Activated T-cell treated with anti-CD3 and anti-CD28 coated beads, Interleukin-2, amount 50 U/mL, for 1 hour (primary cell): ENCODE data around the gene CREBZF.
A peak's percentile ranks its signal among the peaks of the same experiment; 100 is the strongest.

ENCODE experiments used
- DNase-seq: peaks from one replicate; pipeline ENCODE4 v3.0.0-alpha.2; 2020

CREBZF gene, protein sequence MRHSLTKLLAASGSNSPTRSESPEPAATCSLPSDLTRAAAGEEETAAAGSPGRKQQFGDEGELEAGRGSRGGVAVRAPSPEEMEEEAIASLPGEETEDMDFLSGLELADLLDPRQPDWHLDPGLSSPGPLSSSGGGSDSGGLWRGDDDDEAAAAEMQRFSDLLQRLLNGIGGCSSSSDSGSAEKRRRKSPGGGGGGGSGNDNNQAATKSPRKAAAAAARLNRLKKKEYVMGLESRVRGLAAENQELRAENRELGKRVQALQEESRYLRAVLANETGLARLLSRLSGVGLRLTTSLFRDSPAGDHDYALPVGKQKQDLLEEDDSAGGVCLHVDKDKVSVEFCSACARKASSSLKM

DNA sequence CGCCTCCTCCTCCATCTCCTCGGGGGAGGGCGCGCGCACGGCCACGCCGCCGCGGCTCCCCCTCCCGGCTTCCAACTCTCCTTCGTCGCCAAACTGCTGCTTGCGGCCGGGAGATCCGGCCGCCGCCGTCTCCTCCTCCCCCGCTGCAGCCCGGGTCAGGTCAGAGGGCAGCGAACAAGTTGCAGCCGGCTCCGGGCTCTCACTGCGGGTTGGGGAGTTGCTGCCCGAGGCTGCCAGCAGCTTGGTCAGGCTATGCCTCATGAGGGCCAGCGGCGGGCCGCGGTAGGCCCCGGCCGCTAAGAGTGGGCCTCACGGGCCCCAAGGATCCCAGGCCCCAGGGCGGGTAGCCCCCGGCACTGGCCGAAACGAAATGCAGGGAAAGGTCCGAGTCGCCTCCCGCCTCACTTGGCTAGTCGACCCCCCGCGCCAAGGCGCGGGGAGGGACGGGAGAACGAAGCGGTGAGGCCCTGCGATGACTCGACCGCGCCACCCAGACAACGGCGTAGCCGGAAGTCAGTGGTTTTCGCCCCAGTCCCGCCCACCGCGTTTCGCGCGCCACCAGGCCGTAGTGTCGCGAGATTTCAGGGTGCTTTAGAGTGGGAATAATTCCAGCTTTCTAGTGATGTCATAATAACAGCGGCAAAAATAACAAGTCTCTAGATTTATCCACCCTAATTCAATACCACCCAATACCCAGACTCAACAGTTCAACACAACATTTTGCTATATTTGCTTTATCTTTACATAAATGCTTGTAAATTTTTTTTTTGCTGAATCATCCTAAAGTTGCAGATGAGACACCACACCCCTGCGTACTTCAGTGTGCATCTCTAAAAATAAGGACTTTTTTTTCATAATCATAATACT, at the start of gene CREBZF:
TSS of gene CREBZF (minus strand) at position 515 of the 867 bp plus-strand sequence. CDS start at position 261, 254 bp downstream.
- peak; percentile 91 for DNase-seq

- DNase-seq, result no peak
Measured at GRCh38 chr11:85712953-85713352, 48.0 kb upstream of the CREBZF start.

GRCh38 chr11:85710917-85711316, 46.0 kb upstream of the CREBZF start:
- DNase-seq, result no peak

DNA sequence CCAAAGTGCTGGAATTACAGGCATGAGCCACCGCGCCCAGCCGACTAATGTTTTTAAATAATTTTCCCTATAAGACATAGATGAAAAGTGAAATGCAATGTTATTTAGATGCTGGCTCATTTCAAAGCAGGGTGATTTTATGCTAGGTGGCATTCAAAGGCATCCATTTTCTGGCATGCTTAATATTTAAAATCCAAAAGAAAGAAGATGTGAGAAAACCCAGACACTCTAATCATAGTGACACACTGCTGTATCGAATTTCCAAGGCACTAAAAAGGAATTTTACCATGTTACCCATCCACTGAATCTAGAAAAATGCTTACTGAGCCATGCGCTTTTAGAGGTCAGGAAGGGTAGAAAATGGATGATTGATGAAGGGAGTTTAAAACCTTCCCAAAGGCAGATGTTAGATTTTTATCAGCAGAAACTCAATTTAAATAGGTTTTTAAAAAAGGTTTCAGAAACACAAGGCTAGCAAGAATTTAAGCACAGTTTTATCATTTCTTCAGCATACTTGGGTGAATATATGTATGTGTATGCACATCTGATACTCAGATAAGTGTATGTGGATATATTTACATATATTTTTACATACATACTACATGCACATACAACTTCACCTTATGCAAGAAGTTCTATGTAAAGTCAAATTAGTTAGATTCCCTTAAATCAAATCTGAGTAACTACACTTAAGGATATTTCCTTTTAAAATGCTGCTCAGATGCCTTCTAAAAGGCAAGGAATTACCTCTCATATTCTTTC, 45.2 kb upstream of the CREBZF start:
- DNase-seq, result no peak

DNA sequence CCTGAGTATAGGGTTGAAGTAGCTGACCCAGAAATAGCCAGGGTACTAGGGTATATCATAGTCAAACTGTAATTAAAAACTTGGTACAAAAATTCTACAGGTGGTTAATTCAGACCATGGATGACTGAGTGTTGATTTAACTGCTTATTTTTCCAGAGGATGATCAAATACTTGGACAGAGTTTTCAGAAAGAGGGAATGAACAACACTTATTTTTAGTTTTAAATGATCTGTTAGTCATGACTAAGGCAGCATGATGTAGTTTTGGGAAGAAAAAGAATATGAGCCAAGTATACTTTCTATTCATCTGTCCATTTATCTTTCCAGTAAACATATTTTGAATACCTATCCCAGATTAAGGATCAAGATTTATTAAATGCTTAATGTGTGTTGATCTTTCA, 40.9 kb upstream of the CREBZF start:
- no peak for DNase-seq

GRCh38 chr11:85704967-85705366, 40.0 kb upstream of the CREBZF start:
- DNase-seq, result no peak

- no peak for DNase-seq
Measured at GRCh38 chr11:85699957-85700741, 35.2 kb upstream of the CREBZF start.

DNA sequence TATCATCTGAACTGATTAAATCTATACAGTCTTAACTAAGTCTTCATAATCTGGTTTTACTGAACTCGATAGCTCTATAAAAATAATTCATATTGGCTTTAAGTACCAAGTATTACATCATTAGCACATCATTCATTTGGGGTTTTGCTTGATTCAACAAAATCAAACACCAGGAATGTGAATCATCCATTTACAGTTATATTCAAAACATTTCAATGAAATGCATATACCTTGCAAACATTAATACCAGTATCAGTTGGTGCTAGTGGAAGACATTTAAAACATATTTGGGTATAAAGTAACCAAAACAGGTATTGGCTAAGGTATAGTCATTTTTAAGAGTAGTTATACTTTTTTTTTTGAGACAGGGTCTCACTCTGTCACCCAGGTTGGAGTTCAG, 33.3 kb upstream of the CREBZF start:
- DNase-seq, result no peak

GRCh38 chr11:85697747-85698146, 32.8 kb upstream of the CREBZF start:
- no peak for DNase-seq

- no peak for DNase-seq
Measured at GRCh38 chr11:85695546-85695945, 30.6 kb upstream of the CREBZF start.

DNA sequence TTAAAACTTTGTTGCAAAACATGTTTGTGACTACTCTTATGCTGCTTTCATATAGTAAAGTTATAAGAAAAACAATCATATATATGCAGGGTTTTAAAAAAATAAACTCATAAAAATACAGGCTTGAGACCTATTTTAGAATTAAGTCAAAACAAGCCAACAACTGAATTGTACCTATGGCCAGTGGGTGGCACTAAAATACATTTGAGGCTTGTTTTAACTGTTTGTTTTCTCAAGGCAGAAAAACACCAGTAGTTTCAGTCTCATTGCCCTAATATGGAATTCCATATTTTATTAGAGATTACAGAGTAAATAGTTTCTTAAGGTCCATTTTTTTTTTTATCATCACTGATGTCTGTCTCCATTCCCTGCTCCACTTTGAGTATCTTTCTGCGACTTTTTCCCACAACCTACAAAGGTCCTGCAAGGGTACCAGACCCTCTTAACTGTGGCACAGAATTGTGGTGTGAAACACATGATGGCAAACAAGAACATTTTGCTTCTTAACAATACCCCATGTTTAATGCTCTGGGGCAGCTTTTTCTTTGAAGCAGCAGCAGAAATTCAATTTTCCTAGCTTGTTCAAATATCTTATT, 29.6 kb upstream of the CREBZF start:
- DNase-seq, result no peak

- no peak for DNase-seq
Measured at GRCh38 chr11:85685820-85686459, 21.0 kb upstream of the CREBZF start, which contains the start of gene CCDC89. Gene CCDC89, minus strand, starts transcription at chr11:85686195. Its CDS starts 65 bp downstream, at chr11:85686130.

DNA sequence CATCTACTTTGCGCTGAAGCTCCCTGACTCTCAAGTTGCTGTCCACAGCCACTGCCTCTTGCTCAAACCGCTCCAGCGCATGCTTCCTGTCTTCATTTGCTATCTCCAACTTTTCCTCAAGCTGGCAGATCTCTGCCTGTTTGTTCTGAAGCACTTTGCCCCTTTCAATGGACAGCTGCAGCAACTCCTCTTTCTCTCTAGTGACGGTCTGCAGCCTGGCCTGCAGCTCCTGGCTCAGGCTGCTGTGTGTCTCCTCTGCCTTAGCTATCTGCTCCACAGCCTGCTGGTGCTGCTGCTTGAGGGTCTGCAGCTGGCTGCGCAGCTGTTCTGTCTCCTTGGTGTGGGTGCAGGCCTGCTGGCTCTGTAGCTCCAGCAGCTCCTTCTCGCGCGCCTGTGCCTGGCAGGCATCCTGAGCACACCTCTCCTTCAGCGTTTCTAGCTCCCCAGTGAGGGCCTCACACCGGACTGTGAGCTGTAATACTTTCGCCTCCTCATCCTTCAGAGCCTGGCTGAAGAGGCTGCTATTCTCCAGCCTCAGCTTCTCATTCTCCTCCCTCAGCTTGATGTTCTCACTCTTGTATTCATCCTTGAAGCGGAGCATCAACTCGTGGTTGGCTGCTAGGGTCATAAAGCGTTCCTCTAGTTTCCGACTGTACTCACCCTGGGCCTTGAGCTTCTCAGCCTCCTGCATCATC, 20.3 kb upstream of the CREBZF start:
- DNase-seq, result no peak

GRCh38 chr11:85682330-85683305, 17.7 kb upstream of the CREBZF start:
- peak; percentile 68 for DNase-seq

DNA sequence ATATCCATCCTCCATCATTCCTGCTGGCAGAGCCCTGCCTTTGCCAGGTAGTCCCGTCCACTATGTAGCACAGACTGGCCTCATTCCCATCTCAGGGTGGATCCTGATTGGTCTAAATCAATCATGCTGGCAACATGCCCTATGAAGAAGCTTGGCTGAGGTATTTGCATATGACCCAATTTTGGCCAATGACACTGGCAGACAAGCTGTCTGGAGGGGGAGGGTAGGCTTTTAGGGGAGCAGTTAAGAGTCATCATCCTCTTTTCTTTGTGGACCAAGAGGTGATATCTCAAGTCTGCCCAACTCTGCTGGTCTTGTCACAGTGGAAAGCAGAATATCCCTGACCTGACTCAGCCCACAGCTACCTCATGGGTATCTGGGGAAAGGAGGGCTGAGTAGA, 16.0 kb upstream of the CREBZF start:
- no peak for DNase-seq

DNA sequence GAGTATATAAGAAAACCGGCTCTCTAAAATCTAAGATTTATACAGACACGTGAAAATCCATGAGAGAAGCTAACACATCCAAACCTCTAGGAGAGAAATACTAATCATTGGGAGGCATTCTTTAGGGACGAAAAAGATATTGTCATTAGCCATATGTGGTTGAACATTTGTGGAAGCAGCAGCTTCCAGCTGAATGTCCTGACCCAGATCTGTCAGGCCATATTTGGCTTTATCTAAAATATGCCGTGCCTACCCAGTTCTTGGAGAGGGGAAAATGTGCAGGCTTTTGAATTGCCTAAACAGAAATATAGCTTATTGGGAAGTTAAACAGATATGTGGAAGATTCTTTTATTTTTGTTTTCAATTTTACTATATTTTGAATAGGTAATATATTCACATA, 14.6 kb upstream of the CREBZF start:
- no peak for DNase-seq

- DNase-seq, result no peak
Measured at GRCh38 chr11:85673393-85673792, 8.5 kb upstream of the CREBZF start.

DNA sequence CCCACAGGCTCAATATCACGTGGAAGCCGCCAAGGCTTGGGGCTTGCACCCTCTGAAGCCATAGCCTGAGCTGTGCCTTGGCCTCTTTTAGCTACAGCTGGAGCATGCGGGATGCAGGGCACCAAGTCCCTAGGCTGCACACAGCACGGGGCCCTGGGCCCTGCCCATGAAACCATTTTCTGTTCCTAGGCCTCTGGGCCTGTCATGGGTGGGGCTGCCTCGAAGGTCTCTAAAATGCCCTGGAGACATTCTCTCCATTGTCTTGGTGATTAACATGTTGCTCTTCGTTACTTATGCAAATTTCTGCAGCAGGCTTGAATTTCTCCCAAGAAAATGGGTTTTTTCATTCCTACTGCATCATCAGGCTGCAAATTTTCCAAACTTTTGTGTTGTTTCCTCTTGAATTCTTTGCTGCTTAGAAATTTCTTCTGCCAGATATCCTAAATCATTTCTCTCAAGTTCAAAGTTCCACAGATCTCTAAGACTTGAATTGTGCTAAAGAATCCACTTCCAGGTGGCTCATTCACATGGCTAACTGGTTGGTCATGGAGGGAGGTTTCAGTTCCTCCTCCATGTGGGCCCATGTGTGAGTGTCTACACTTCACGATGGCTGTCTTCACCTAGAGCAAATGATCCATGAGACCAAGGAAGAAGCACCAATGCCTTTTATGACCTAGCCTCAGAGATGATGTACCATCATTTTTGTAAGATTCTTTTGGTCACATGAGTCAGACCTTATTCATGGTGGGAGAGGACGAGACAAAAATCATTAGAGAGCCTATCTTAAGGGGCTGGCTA, 7.4 kb upstream of the CREBZF start:
- DNase-seq, result no peak
